ENCODE results near the gene FRMD4A.
"Not testable (repeated sequence)": the region's sequence is repeated elsewhere in the genome, so short reads cannot be mapped to it uniquely, and the experiment has no call there.

Gene FRMD4A

DNA sequence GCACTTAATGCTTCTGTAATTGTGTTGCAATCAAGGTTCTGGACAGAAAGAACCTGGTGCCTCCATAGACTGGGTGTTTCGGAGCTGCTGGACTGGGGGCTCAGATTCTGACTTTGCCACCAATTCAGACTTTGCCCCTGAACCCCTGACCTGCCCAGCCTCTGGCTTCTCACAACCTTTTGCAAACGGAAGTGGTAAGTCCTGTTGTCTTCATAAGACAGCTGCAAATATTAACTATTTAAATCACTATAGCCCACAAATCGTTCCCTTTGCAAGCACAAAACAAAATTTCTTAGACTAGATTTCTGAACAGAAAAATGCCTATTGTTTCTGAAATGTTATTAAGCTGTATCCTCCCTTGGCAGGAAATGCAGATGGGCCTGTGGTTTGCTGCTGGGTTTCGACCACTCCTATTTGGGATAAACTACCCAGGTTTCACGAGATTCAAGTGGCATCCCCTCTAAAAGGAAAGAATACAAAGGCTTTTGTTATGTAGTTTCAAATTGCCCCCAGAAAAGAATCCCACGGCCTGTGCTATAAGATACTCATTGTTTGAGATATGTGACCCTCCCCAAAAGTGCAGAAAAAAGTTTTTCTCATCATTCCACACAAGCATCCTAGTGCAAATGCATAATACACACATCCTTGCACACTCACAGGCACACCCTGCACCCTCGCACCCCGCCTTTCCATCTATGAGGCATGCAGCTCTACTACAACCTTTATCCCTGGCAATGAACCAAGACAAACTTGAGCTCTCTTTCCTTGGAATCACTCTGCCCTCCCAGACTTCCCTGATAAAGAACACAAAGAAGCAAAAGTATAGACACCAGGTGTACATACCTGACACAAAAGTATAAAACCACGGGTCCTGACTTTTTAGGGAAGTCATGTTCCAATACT, 534.8 kb downstream of the FRMD4A start:
- no peak for DNase-seq

DNA sequence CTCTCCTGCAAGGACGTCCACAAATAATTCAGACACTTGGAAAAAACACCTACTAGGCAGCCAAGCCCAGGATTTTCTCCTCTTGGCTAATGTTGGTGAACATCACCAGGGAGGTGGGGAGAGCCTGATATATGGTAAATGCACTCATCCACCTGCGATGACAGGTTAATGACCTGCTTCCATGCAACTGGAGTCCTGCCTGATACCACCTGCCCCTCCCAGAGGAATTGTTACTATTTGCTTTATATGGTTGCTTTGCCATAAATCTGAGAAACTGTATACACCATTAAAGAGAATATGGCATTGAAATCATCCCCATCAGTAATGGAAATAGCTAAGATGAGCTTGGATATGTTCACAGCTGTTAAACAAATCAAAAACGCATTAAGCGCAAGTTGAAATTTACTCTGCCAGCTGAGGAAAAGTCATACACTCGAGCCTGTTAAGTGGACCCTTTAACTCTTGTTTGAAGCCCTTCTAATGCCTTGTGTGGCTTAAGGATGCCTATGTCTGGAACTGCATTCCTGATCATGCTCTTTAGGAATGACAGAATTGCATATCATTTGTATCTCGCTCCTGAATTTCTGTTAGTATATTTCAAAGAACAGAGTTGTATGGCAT, 535.6 kb downstream of the FRMD4A start:
- DNase-seq, result no peak

DNA sequence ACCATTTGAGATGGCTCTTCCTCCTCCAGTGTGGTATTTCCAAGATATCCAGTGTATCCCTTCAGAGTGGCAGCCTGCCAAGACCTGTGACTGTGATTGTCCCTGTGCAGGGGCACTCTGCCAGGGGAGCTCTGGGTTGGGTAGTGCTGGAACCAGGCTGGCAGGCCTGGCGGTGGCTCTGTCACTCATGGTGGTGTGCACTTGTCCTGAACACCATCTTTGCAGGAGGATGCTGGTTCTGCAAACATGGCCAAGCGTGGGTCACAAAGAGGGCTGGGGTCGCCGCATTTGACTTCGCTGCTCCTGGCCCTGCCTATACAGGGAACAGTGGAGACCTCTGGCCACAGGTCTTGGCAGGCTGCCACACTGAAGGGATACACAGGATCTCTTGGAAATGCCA, 538.7 kb downstream of the FRMD4A start:
- no peak for DNase-seq

DNA sequence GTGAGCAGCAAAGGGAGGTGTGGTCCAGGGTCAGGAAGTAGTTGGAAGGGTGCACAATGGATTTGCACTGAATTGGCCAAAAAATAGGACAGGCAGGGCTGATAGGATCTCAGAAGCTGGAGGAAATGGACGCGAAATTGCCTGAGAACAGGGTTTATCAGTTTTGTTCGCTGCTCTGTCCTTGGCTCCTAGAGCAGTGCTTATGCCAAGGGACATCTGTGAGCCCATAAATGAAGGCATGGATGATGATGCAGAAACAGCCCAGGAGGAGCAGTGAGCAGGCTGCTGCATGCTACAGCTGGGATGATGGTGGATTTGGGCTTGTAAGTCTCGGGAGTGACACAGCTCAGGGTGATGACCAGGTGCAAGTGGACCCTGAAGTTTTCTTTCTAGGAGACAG, 539.2 kb downstream of the FRMD4A start:
- DNase-seq, result no peak

DNA sequence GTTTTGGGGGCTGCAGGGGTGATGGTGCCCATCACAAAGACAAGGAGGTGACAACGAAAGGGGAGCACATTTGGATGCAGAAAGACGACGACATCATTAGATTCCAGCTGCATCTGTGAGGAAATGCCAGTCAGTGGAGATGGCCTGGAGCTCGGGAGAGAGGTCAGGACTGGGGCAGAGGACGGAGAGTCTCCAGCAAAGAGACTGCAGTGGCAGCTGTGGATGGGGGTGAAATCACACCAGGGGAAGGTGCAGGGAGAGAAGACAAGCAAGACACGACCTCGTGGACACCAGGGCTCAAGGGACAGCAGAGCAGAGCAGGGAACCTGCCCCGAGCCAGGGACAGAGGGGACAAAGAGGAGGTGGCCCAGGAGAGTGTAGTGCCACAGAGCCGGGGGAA, 540.5 kb downstream of the FRMD4A start:
- no peak for DNase-seq

DNA sequence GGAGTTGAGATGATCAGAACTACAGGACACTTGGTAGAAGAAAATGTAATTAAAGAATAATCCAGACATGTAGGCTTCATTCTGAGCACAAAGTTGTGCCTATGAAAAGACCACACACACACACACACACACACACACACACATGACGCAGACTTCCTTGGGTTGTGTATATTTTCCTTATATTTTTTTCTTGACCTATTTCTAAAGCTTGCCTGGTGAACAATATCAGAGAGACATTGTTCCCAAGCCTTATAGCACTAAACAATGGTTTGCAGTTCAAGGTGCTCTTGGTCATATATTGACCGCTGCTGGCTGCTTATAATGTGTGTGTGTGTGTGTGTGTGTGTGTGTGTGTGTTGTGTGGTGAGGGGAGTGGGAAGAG, 541.3 kb downstream of the FRMD4A start:
- DNase-seq, result no peak

DNA sequence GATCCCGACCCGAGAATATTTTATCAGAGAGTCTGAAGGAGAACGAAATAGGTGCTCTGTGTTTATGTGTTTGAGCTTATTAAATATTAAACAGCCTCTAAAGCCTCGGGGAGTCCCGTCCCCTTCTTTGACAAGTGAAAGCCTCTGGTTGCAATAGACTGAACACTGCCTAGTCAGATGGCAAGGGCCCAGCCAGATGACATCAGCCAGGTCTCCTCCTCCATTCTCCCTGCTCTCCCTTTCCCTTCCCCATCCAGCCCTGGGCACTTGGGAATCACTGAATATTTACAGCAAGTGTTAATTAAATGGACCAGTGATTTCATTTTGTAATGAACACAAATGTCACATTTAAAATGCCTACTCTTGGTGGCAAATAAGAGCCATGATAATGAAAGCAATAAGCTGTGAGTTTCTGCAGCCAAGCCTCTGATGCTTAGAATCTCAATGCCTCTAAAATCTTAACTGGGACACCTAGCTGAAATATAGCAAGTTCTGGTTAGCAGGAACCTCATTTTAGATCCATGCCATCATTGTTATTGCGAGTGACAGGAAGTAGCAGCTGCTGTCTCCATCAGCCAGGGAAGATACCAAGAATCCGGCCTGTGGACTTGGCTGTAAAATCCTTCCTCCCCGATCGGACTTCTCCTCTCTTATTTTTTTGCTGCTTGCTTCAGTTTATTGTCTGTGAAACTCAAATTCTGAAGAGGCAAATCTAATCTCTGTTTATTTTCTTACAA, 541.8 kb downstream of the FRMD4A start:
- DNase-seq, result no peak

DNA sequence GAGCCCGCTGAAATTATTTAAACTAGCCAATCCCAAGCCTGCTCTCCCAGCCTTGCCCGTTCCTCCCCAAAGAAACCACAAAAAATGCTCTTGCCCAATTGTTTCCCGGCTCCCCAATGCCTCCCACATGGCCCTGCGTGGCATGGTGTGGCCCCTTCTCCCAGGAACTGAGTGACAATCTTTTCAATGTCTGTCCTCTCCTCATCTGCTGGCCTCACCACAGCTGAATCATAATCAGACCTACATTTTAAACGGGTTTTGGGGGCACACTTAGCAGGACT, 542.5 kb downstream of the FRMD4A start:
- no peak for DNase-seq

DNA sequence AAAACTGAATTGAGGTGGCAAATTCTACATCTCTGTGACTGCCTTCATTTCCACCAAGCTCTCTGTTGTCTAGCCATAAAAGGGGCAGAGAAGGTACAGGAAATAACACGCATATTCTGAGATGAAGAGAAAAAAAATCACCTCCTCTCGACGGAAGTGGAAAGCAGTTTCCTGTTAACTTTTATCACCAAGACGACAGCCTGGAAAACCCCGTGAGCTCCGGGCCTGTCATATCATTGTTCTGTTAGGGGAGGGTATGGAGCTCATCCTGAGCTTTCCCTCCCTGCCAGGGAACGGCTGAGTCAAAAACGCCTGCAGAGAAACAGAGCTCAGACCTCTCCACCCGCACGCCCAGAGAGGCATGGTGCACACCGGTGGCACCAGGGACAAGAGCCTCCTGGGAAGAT, 543.7 kb downstream of the FRMD4A start:
- peak; percentile 79 for DNase-seq

DNA sequence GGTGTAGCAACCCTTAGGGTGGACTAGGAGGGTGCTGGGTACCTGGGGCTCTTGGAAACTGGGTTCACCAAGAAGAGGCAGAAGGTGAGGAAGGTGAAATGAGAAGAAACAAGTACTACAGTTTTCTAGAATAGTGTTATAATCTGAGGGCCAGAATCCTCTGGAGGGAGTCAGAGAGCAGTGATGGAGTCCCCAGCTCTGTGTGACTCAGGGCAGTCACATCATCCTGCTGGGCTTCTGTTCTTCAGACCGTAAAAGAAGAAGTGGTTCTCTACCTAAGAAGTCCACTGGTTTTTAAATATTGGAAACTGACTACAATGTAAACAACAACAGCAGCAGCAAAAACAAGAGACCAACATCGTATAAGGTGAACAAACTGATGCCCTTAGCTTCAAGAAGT, 546.7 kb downstream of the FRMD4A start:
- peak; percentile 25 for DNase-seq

DNA sequence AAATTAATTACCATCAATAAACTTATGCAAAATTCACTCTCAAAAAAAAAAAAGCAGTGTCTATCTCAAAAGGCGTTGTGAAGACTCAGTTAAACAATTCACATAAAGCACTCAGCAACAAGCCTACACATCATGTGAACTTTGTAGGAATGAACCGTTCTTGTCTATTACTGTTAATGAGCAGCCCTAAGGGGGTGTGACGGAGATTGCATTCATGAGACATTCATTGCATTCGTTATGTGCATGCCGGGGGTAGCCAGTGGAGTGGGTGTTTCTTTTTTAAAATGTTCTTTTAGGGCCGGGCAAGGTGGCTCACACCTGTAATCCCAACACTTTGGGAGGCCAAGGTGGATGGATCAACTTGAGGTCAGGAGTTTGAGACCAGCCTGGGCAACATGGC, 551.0 kb downstream of the FRMD4A start:
- DNase-seq, result no peak

DNA sequence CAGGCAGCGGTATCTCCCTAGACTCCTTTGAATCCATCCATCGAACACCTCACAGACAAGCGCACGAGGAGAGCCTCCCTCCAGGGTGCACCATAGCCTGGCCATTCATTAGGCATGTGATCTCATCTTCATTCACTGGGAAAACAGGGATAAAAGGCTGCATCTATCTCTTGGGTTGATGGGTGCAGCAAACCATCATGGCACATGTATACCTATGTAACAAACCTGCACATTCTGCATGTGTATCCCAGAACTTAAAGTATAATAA, 552.1 kb downstream of the FRMD4A start:
- DNase-seq, result not testable (repeated sequence)

DNA sequence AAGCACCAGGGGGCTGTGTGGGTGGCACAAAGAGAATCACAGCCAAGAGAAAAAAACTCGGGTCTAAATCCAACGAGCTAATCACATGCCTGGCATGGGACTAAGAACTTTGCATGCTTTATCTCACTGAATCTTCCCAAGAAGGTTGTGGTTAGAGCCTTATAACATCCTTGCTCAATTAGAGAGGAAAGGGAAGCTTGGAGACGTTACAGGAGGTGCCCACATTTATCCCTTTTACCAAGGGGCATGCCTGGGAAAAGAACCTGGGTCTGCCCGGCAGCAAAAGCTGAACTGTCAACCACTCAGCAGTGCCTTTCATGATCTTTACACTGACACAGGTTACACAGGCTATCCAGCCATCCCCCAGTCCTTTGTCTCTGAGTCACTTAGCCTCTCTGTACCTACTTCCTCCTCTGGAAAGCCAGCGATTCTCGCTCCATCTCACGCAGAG, 553.8 kb downstream of the FRMD4A start:
- DNase-seq, result no peak

DNA sequence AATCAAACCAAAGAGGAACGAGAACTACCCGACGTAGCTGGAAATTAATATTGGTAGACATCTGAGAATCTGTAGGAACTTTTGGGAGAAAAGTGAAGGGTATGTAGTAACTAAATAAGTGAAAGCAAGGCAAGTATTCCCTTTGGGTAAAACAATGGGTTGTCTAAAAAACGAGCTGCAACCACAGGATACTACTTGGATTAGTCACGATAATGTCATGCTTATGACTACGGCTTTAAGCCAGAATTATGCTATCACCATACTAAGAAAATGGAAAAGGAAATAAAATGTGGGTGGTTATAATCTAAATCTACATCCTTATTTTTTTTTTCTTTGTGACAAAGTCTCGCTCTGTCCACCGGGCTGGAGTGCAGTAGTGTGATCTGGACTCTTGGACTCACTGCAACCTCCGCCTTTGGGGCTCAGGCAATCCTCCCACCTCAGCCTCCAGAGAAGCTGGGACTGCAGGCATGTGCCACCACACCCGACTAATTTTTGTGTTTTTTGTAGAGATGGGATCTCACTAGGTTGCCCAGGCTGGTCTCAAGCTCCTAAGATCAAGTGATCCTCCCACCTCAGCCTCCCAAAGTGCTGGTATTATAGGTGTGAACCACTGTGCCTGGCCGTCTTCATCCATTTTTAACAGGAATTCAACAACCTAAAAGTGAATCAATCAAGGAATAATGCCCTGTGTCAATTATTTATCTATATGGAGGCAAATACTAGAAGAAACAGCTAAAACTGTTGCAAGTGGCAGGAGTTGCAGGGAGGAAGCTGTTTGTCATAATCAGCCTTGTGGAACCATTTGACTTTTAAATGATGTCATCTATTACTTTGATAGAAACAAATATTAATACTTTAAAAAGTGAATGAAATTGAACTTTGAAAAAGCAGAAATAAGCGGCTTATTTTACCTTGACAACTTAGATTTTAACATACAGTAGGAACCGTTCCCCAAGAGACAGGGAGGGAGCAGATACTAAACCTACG, 554.6 kb downstream of the FRMD4A start:
- no peak for DNase-seq

DNA sequence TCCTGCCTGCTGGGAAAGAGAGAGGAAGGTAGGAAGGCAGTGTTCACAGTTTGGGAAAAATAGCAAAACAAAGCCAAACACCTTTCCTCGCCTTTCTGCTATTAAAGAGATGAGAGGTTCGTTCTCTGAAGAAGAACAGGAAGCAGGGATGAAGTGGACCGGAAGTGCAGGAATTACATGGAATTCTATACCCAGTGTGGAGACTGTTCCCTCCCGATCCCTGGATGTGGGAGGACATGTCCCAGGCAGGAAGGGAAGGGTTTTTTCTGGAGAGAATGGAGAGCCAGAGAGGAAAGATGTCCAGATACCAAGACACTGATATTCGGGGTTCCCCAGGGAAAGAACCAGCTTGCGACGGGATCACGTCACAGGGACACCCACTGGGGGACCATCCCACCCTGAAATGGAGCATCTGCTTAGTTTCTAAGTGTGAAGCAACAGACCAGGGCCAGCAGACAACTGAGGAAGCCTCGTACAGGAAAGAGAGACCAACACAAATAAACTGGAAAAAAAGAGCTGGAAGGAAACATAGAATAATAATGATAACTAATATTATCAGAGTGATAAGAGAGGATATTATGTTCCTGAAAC, 556.3 kb downstream of the FRMD4A start:
- DNase-seq, result no peak

DNA sequence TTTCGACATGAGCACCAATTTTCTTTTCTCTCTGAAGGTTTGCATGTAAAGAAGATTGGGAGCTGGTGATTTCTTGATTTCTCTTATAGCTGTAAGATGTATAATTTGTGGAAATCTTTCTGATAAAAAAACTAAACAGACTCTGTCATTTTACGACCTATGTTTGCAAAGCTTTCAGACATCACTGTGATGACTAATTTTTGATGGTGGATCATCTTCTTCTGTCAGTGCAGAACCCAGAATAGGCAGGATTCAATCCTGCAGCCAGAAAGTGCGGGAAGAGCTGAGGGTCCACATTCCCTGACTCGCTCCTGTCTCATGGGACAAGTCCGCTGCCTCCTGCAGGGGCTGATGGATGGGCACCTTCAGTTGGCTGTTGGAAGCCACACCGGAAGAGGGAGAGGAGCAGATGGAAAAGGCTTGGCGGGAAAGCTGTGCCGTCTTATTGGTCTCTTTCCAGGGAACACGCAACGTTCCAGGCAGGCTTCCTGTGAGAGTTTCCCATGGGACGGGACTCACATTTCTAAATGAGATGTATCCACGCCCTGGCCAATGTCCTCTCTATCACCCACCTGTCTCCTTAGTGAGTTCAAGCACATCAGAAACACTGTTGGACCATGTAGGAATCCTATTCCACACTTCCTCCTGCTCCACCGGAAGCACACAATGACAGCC, 557.1 kb downstream of the FRMD4A start:
- DNase-seq, result no peak

DNA sequence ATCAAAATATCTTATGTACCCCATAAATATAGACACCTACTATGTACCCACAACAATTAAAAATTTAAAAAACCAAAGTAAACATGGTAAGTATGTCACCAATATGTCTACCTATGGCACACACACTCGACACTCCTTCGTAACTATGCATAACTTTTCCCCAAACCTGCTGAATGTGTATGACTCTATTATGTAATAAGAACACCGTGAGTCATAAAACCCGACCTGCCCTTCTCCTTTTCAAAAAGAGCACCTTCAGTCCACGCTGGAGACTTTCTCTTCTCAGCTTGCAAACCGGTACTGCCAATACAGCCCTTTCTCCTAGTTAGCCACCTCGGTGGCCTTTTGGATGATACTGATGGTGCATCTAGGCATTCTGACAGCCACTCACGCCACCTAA, 557.7 kb downstream of the FRMD4A start:
- no peak for DNase-seq

DNA sequence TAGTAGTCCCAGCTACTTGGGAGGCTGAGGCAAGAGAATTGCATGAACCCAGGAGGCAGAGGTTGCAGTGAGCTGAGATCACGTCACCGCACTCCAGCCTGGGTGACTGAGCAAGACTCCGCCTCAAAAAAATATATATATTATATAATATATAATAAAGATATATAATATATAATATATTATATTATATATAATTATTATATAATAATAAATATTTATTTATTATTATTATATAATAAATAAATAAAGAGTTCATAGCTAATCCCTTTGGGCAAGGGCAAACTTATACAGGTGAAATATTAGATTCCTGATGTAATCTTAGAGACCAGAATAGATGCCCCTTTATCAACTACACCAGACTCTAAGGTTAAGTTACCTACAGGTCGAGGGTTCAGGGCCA, 558.7 kb downstream of the FRMD4A start:
- DNase-seq, result no peak

DNA sequence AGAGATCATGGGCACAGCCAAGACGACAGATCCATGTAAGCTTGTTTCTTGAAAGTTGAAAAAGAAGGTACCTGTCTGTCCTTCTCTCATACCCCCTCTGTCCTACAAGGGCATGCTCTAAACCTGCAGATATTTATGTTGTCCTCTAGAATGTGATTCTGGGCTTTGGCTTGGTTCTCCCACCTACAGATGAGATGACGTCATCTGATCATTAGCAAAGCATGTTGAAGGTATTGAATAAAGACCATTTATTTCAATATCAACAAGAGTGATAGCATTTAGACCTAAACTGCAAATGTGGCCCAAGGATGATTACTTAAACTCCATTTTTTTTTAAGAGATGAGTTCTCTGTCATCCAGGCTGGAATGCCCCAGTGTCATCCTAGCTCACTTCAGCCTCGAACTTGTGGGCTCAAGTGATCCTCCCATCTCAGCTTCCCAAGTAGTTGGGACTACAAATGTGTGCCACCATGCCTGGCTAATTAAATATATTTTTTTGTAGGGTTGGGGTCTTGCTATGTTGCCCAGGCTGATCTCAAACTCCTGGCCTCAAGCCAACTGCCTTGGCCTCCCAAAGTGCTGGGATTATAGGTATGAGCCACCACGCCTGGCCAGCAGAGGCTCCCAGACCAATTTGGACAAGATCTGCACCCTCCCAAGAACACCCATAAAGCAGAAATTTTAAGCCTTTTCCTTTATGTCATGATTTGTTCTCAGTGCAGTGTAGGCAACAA, 559.8 kb downstream of the FRMD4A start:
- no peak for DNase-seq

DNA sequence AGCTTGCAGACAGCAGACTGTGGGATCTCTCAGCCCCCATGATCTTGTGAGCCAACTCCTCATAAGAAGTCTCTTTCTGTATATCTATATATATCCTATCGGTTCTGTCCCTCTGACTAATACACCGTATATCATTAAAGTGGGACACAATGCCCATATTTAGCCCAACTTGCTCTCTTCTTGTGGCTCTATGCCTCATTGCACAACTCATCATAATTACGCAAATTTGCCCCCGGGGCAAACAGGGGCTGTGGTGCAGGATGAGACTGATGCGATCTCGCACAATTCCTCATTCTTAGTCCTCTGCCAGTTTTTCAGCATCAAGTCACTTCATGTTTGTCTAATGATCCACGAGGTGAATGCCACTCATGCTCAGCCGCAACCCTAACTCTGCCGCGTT, 560.8 kb downstream of the FRMD4A start:
- DNase-seq, result no peak

DNA sequence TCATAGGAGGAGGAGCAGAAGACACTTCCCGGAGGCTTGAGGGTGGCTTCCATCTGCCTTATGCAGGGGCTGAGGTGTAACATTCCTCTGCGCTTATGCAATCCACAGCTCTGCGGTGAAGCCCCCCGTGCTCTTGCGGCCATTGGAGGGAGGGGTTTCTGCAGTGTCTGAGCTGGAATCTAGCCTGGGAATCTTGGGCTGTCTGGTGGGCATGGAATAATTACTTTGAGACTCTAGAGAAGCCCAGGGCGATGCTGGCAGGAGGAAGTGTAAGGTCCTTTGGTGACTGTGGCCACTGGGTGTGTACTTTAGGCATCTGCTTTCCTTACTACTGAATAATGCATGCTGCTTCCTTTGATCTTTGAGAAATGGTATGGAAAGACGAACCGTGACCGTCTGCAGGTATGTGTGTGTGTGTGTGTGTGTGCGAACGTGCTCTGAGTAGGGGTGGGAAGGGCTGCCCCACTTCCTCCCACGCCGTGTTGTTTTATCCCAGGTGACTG, 563.0 kb downstream of the FRMD4A start:
- no peak for DNase-seq
